Measurements from ENCODE around the gene HIVEP1. TPM values are rescaled to one million over a fixed set of nuclear protein-coding genes. Genes with fewer than 3 reads are reported as not detected.

The HIVEP1 gene
- polyA plus RNA-seq, 3 donors = 1.7 to 8.7 (median 2.7) TPM

DNA sequence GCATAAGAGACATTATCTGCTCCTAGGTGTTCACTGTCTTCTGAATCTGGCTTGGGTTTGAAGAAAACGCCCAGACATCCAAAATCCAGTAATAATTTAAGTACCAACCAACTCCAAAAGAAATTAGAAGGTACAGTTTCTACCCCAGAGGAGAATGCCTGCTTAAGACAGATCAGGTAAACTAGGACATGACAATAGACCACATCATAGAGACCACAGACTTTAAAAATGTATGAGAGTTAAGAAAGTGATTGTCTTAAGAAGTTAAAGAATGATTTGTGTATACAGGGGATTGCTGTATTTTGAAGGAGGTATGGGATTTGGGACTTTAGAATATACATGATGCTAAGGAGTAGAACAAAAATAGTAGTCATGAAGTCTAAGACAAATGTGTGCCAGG, 157.3 kb downstream of the HIVEP1 start:
- Histone ChIP-seq H3K9ac (ENCODE audit: insufficient read depth, low read length, poor library complexity, severe bottlenecking) (no peak overlapping the region), H3K9me3 (replicated peaks in 1 of 2; ENCODE audit: control insufficient read depth in 1 of 2, insufficient read depth in 1 of 2, low read length in 2 of 2) (no peaks in the 10 kb centered on the region), H3K4me1 (ENCODE audit: control insufficient read depth in 1 of 2, insufficient read depth in 2 of 2, low read length in 2 of 2) (peaks cover 0 to 8% of the 10 kb centered on the region in 2 donors), H3K27me3 (ENCODE audit: control insufficient read depth in 2 of 2, insufficient read depth in 2 of 2, low read length in 2 of 2) (no peaks in the 10 kb centered on the region), H2AFZ (ENCODE audit: insufficient read depth, low read depth, low read length, poor library complexity, severe bottlenecking) (no peak overlapping the region), H3K4me2 (replicated peaks; ENCODE audit: extremely low read depth, low read length, poor library complexity, severe bottlenecking) (no peak overlapping the region), H3K36me3 (replicated peaks in 1 of 2; ENCODE audit: control insufficient read depth in 1 of 2, insufficient read depth in 2 of 2, low read length in 2 of 2) (peaks cover 0 to 6% of the 10 kb centered on the region in 2 donors), H4K20me1 (ENCODE audit: insufficient read depth, low read length) (no peaks in the 10 kb centered on the region), H3K27ac (ENCODE audit: low read depth in 1 of 2, low read length in 2 of 2) (no peak overlapping the region), H3K4me3 (replicated peaks in 1 of 3; ENCODE audit: low read depth in 2 of 3, low read length in 3 of 3) (no peak overlapping the region), H3K79me2 (ENCODE audit: insufficient read depth, low read length) (no peaks in the 10 kb centered on the region)
- Mint-ChIP-seq H3K27ac (no peak overlapping the region), H3K9me3 (no peaks in the 10 kb centered on the region), H3K4me3 (no peak overlapping the region), H3K27me3 (ENCODE audit: low read depth in 3 of 3) (peaks cover 0 to 5% (median 3%) of the 10 kb centered on the region in 3 donors), H3K36me3 (peaks cover 0 to 4% of the 10 kb centered on the region in 2 donors), H3K4me1 (peaks cover 8% of the 10 kb centered on the region)
- no CpG with 5 or more reads among the region's 1 CpG for WGBS (ENCODE audit: insufficient coverage)
- TF ChIP-seq, protein P1, sequence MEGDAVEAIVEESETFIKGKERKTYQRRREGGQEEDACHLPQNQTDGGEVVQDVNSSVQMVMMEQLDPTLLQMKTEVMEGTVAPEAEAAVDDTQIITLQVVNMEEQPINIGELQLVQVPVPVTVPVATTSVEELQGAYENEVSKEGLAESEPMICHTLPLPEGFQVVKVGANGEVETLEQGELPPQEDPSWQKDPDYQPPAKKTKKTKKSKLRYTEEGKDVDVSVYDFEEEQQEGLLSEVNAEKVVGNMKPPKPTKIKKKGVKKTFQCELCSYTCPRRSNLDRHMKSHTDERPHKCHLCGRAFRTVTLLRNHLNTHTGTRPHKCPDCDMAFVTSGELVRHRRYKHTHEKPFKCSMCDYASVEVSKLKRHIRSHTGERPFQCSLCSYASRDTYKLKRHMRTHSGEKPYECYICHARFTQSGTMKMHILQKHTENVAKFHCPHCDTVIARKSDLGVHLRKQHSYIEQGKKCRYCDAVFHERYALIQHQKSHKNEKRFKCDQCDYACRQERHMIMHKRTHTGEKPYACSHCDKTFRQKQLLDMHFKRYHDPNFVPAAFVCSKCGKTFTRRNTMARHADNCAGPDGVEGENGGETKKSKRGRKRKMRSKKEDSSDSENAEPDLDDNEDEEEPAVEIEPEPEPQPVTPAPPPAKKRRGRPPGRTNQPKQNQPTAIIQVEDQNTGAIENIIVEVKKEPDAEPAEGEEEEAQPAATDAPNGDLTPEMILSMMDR (IDR thresholded peaks at IDR 0.05) = no peak
- intact Hi-C loops (cut with micrococcal nuclease) = no loop called here
- no peak for DNase-seq

DNA sequence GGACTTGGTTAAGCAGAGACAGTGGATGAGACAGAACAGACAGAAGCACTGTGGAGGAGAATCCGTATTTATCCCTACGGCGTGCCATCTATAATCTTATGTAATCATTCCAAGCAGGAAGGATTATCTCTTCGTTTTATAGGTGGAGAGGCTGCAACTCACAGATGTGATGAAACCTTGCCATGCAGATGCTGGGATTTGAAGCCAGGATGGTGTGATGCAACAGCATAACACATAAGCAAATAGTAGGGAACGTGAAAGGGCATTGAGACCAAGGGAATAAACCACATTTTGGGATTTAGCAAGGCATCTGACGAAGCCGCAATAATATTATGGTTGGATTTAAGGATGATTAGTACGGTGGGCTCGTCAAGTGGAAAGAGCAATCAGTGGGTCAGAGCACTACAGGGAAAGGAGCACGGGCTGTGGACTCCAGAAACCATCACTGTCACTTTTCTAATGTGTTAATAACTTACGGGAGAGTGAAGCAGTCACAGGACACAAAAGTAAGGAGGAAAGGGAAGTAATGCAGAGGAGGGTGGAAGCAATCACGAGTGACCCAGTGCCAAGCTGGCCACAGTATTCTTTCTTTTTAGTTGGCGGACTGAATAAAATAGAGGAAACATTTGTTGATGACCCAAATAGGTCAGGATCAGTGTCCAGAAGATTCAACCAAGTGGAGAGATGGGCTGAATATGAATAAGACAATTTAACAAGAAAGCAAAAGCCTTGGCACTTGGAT, 158.4 kb downstream of the HIVEP1 start:
- DNase-seq = peak in 1 of 3 donors; percentile 55
- Histone ChIP-seq H3K4me1 (ENCODE audit: control insufficient read depth in 1 of 2, insufficient read depth in 2 of 2, low read length in 2 of 2) (peaks cover 0 to 8% of the 10 kb centered on the region in 2 donors), H3K27me3 (ENCODE audit: control insufficient read depth in 2 of 2, insufficient read depth in 2 of 2, low read length in 2 of 2) (no peaks in the 10 kb centered on the region), H3K27ac (ENCODE audit: low read depth in 1 of 2, low read length in 2 of 2) (no peak overlapping the region), H3K79me2 (ENCODE audit: insufficient read depth, low read length) (no peaks in the 10 kb centered on the region), H3K4me2 (replicated peaks; ENCODE audit: extremely low read depth, low read length, poor library complexity, severe bottlenecking) (no peak overlapping the region), H3K4me3 (replicated peaks in 1 of 3; ENCODE audit: low read depth in 2 of 3, low read length in 3 of 3) (no peak overlapping the region), H3K36me3 (replicated peaks in 1 of 2; ENCODE audit: control insufficient read depth in 1 of 2, insufficient read depth in 2 of 2, low read length in 2 of 2) (peaks cover 0 to 1% of the 10 kb centered on the region in 2 donors), H2AFZ (ENCODE audit: insufficient read depth, low read depth, low read length, poor library complexity, severe bottlenecking) (no peak overlapping the region), H4K20me1 (ENCODE audit: insufficient read depth, low read length) (no peaks in the 10 kb centered on the region), H3K9me3 (replicated peaks in 1 of 2; ENCODE audit: control insufficient read depth in 1 of 2, insufficient read depth in 1 of 2, low read length in 2 of 2) (no peaks in the 10 kb centered on the region), H3K9ac (ENCODE audit: insufficient read depth, low read length, poor library complexity, severe bottlenecking) (no peak overlapping the region)
- Mint-ChIP-seq H3K27ac (peak overlapping the region in 3 of 7 donors; percentile 6 to 71 (median 38)), H3K36me3 (no peaks in the 10 kb centered on the region), H3K4me1 (peaks cover 8% of the 10 kb centered on the region), H3K27me3 (ENCODE audit: low read depth in 3 of 3) (peaks cover 0 to 5% (median 3%) of the 10 kb centered on the region in 3 donors), H3K9me3 (no peaks in the 10 kb centered on the region), H3K4me3 (no peak overlapping the region)
- WGBS (ENCODE audit: insufficient coverage) = 58% methylated on average over 4 of the region's 13 CpGs
- intact Hi-C loops (cut with micrococcal nuclease) = no loop called here
- TF ChIP-seq, protein P1 (IDR thresholded peaks at IDR 0.05) = no peak
